H9 (cell line): ENCODE measurements around the gene FGFR3. TPM values are rescaled to one million over a fixed set of nuclear protein-coding genes. Genes with fewer than 3 reads are reported as not detected.

ENCODE experiments used
- DNase-seq: peaks from one replicate; pipeline ENCODE4 v3.0.0-alpha.2; 2017
- H2AFZ ChIP-seq: one replicate; pipeline ENCODE4 v1.6.1; 2013; ENCODE audit warnings: mild to moderate bottlenecking, low read length, control low read depth, moderate library complexity
- H2AK5ac ChIP-seq: 2 replicates; pipeline ENCODE4 v1.6.1; 2013; ENCODE audit warnings: low read length, control low read depth, mixed read lengths; ENCODE audit not compliant: insufficient read length
- H2BK120ac ChIP-seq: one replicate; pipeline ENCODE4 v1.6.1; 2013; ENCODE audit warnings: low read depth, mild to moderate bottlenecking, low read length, control low read depth, inconsistent platforms; ENCODE audit not compliant: poor library complexity, severe bottlenecking
- H2BK12ac ChIP-seq: 2 replicates; pipeline ENCODE4 v1.6.1; 2013; ENCODE audit warnings: low read length, control low read depth, mixed read lengths, low read depth; ENCODE audit not compliant: insufficient read length
- H2BK15ac ChIP-seq: 2 replicates; pipeline ENCODE4 v1.6.1; 2013; ENCODE audit warnings: low read depth, low read length, control low read depth
- H2BK20ac ChIP-seq: one replicate; pipeline ENCODE4 v1.6.1; 2013; ENCODE audit warnings: low read depth, mild to moderate bottlenecking, low read length, control low read depth, inconsistent platforms; ENCODE audit not compliant: poor library complexity, severe bottlenecking
- H2BK5ac ChIP-seq: 2 replicates; pipeline ENCODE4 v1.6.1; 2013; ENCODE audit warnings: low read length, control low read depth, mixed read lengths; ENCODE audit not compliant: insufficient read length
- H3K14ac ChIP-seq: 2 replicates; pipeline ENCODE4 v1.6.1; 2013; ENCODE audit warnings: low read length, control low read depth; ENCODE audit not compliant: insufficient read depth
- H3K18ac ChIP-seq: 2 replicates; pipeline ENCODE4 v1.6.1; 2013; ENCODE audit warnings: low read depth, mild to moderate bottlenecking, mixed read lengths, low read length, control low read depth; ENCODE audit not compliant: insufficient read length
- H3K23ac ChIP-seq: 2 replicates; pipeline ENCODE4 v1.6.1; 2013; ENCODE audit warnings: low read length, control low read depth, mixed read lengths, low read depth; ENCODE audit not compliant: insufficient read length
- H3K23me2 ChIP-seq: 2 replicates; pipeline ENCODE4 v1.6.1; 2013; ENCODE audit warnings: low read depth, mild to moderate bottlenecking, mixed read lengths, low read length, control low read depth; ENCODE audit not compliant: insufficient read length, poor library complexity, severe bottlenecking
- H3K27ac ChIP-seq: 2 replicates; pipeline ENCODE4 v1.5.1; 2013; ENCODE audit warnings: low read length, control low read depth, mixed read lengths, low read depth; ENCODE audit not compliant: insufficient read length
- H3K27me3 ChIP-seq: 2 replicates; pipeline ENCODE4 v1.6.1; 2013; ENCODE audit warnings: low read length, control low read depth, inconsistent platforms; ENCODE audit not compliant: insufficient read depth
- H3K4ac ChIP-seq: 2 replicates; pipeline ENCODE4 v1.6.1; 2013; ENCODE audit warnings: low read depth, mild to moderate bottlenecking, control low read depth, inconsistent platforms, low read length, moderate library complexity
- H3K4me1 ChIP-seq: 2 replicates; pipeline ENCODE4 v1.6.1; 2013; ENCODE audit warnings: low read length, control low read depth, inconsistent platforms; ENCODE audit not compliant: insufficient read depth
- H3K4me2 ChIP-seq: 2 replicates; pipeline ENCODE4 v1.6.1; 2013; ENCODE audit warnings: low read length, control low read depth, mixed read lengths; ENCODE audit not compliant: insufficient read length, insufficient read depth
- H3K56ac ChIP-seq: 2 replicates; pipeline ENCODE4 v1.6.1; 2013; ENCODE audit warnings: low read depth, mild to moderate bottlenecking, mixed read lengths, low read length, control low read depth; ENCODE audit not compliant: insufficient read length
- H3K79me1 ChIP-seq: 2 replicates; pipeline ENCODE4 v1.6.1; 2013; ENCODE audit warnings: low read depth, mild to moderate bottlenecking, moderate library complexity, low read length, control low read depth, inconsistent platforms; ENCODE audit not compliant: insufficient read depth, poor library complexity, severe bottlenecking
- H3K79me2 ChIP-seq: 2 replicates; pipeline ENCODE4 v1.6.1; 2013; ENCODE audit warnings: low read length, control low read depth, inconsistent platforms; ENCODE audit not compliant: insufficient read depth
- H3K9ac ChIP-seq: 2 replicates; pipeline ENCODE4 v1.6.1; 2013; ENCODE audit warnings: low read length, control low read depth, mixed read lengths; ENCODE audit not compliant: insufficient read length; ENCODE audit errors: extremely low read depth
- H3K9me3 ChIP-seq: one replicate; pipeline ENCODE4 v1.6.1; 2013; ENCODE audit warnings: low read depth, low read length, inconsistent platforms; ENCODE audit not compliant: control insufficient read depth
- H3T11ph ChIP-seq: one replicate; pipeline ENCODE4 v1.6.1; 2013; ENCODE audit warnings: mild to moderate bottlenecking, low read length, control low read depth, inconsistent platforms
- H4K20me1 ChIP-seq: one replicate; pipeline ENCODE4 v1.6.1; 2013; ENCODE audit not compliant: control insufficient read depth, insufficient read length, insufficient read depth
- H4K5ac ChIP-seq: 2 replicates; pipeline ENCODE4 v1.6.1; 2013; ENCODE audit warnings: low read depth, mild to moderate bottlenecking, mixed read lengths, low read length, control low read depth; ENCODE audit not compliant: insufficient read length
- H4K8ac ChIP-seq: replicated peaks from 2 replicates; pipeline ENCODE4 v1.6.1; 2013; ENCODE audit warnings: low read length, control low read depth, mixed read lengths, low read depth; ENCODE audit not compliant: insufficient read length
- H4K91ac ChIP-seq: 2 replicates; pipeline ENCODE4 v1.6.1; 2013; ENCODE audit warnings: low read depth, mild to moderate bottlenecking, moderate library complexity, mixed read lengths, low read length, control low read depth; ENCODE audit not compliant: insufficient read length
- H3K27ac Mint-ChIP-seq, 3 experiments: 2 replicates in 2 of 3; 3 replicates in 1 of 3; pipeline ENCODE4 v1.8.0; 2020 to 2021; ENCODE audit warnings: mixed read lengths in 3 of 3, mild to moderate bottlenecking in 1 of 3, moderate library complexity in 1 of 3
- H3K27me3 Mint-ChIP-seq: 2 replicates; pipeline ENCODE4 v1.8.0; 2021; ENCODE audit warnings: low read depth, mild to moderate bottlenecking, moderate library complexity, mixed read lengths
- H3K36me3 Mint-ChIP-seq, 3 experiments: 2 replicates in 2 of 3; 3 replicates in 1 of 3; pipeline ENCODE4 v1.8.0; 2020 to 2021; ENCODE audit warnings: low read depth in 3 of 3, mixed read lengths in 3 of 3; ENCODE audit not compliant: insufficient read depth in 1 of 3
- H3K4me1 Mint-ChIP-seq, 2 experiments: 2 replicates each; pipeline ENCODE4 v1.8.0; 2020; ENCODE audit warnings: mixed read lengths in 2 of 2
- H3K4me3 Mint-ChIP-seq, 2 experiments: 2 replicates in 1 of 2; 3 replicates in 1 of 2; pipeline ENCODE4 v1.8.0; 2020 to 2021; ENCODE audit warnings: mild to moderate bottlenecking in 2 of 2, mixed read lengths in 2 of 2, moderate library complexity in 1 of 2
- H3K9me3 Mint-ChIP-seq, 2 experiments: 2 replicates in 1 of 2; 3 replicates in 1 of 2; pipeline ENCODE4 v1.8.0; 2020; ENCODE audit warnings: mild to moderate bottlenecking in 2 of 2, mixed read lengths in 2 of 2, moderate library complexity in 1 of 2
- WGBS: extraction: QIAGEN DNeasy Blood & Tissue Kit; methylation state at CpG from one replicate; pipeline ENCODE4 v1.1.7; 2013; ENCODE audit warnings: missing lambda C conversion rate, low lambda C conversion rate, mixed read lengths; ENCODE audit not compliant: insufficient read length; ENCODE audit errors: extremely low coverage; 5-methylcytosine and 5-hydroxymethylcytosine counted together
- total RNA-seq: library from RNA; stranded (reverse); gene quantifications from 2 replicates; pipeline ENCODE4 v1.2.1, GENCODE V29; 2021
- TF ChIP-seq, protein P1 (sequence below): fragments of 200-600 bp; sonication (generic); conservative IDR thresholded peaks from 3 replicates; pipeline ENCODE4 v1.8.0; 2021; ENCODE audit warnings: antibody characterized with exemption, mild to moderate bottlenecking

The FGFR3 gene
- total RNA-seq, 1 experiment from 2014 or later = 75.7 TPM

DNA sequence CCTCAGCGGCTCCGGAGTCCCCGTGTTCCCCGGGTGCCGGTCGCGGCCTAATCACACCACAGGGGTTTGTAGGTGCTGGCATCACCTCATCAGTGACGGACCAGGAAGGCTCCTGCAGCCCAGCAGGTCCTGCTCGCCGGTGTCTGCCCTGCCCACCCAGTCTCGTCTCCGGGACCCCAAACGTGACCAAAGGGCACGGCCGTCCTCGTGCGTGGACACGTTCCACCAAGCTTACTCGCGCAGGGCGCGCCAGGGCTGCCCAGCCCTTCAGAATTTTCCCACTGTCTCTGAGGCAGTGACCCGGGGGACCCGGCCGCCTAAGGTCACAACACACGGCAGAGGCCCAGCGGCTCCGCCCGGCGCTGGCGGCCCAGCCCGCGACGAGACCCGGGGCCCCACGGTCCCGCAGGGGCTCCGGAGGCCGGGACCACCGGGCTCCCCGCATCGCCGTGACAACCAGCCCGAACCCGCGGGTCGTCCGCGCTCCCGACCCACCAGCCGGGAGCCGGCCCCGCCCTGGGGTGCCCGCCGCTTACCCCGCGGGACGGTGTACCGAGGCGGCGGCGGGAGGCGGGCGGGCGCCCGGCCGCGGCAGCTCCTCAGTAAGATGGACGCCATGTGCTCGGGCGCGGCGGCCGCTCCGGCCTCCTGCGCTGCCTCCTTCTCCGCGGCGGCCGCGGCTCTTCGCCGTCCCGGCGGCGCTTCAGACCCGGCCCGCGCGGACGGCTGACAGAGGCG, 62.4 kb downstream of the FGFR3 start:
- Histone ChIP-seq H3K4ac (no peak overlapping the region), H2BK15ac (no peak overlapping the region), H4K91ac (no peak overlapping the region), H3T11ph (no peak overlapping the region), H3K4me1 (no peaks in the 10 kb centered on the region), H3K4me2 (peak overlapping the region; percentile 61), H2AFZ (no peak overlapping the region), H4K20me1 (no peaks in the 10 kb centered on the region), H2BK120ac (no peak overlapping the region), H4K5ac (no peak overlapping the region), H4K8ac (no peak overlapping the region), H2BK5ac (no peak overlapping the region), H2AK5ac (no peak overlapping the region), H3K14ac (peak overlapping the region; percentile 58; the same call in 1 of the 2 replicates), H3K9me3 (no peaks in the 10 kb centered on the region), H3K9ac (peak overlapping the region; percentile 62), H3K56ac (no peak overlapping the region), H3K18ac (no peak overlapping the region), H3K27me3 (peaks cover 34% of the 10 kb centered on the region), H2BK12ac (no peak overlapping the region), H3K23me2 (peaks cover 13% of the 10 kb centered on the region), H3K79me2 (no peaks in the 10 kb centered on the region; the same call in 1 of the 2 replicates), H3K79me1 (no peaks in the 10 kb centered on the region), H3K27ac (no peak overlapping the region), H2BK20ac (no peak overlapping the region), H3K23ac (no peak overlapping the region)
- no peak overlapping the region for H3K27ac Mint-ChIP-seq
- H3K36me3 Mint-ChIP-seq = peaks cover 5 to 7% (median 6%) of the 10 kb centered on the region in 3 experiments; a peak in 6 of 7 replicates
- no CpG with 5 or more reads among the region's 92 CpGs for WGBS
- TF ChIP-seq, protein P1, sequence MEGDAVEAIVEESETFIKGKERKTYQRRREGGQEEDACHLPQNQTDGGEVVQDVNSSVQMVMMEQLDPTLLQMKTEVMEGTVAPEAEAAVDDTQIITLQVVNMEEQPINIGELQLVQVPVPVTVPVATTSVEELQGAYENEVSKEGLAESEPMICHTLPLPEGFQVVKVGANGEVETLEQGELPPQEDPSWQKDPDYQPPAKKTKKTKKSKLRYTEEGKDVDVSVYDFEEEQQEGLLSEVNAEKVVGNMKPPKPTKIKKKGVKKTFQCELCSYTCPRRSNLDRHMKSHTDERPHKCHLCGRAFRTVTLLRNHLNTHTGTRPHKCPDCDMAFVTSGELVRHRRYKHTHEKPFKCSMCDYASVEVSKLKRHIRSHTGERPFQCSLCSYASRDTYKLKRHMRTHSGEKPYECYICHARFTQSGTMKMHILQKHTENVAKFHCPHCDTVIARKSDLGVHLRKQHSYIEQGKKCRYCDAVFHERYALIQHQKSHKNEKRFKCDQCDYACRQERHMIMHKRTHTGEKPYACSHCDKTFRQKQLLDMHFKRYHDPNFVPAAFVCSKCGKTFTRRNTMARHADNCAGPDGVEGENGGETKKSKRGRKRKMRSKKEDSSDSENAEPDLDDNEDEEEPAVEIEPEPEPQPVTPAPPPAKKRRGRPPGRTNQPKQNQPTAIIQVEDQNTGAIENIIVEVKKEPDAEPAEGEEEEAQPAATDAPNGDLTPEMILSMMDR = no peak
- no peaks in the 10 kb centered on the region for H3K9me3 Mint-ChIP-seq
- no peak for DNase-seq
- peaks cover 15 to 23% of the 10 kb centered on the region in 2 experiments for H3K4me1 Mint-ChIP-seq
- peaks cover 51% of the 10 kb centered on the region for H3K27me3 Mint-ChIP-seq
- peak overlapping the region; percentile 72 to 84 for H3K4me3 Mint-ChIP-seq
